ENCODE results near the gene ANTKMT. TPM values are rescaled to one million over a fixed set of nuclear protein-coding genes. Genes with fewer than 3 reads are reported as not detected.

The ANTKMT gene
- total RNA-seq, 1 donor from 2014 or later = 26.0 TPM

- TF ChIP-seq POLR2A (IDR thresholded peaks at IDR 0.05) (no peak), POLR2AphosphoS5 (IDR thresholded peaks at IDR 0.05; ENCODE audit: insufficient read depth in 1 of 2, low read depth in 1 of 2) (no peak), CTCF (IDR thresholded peaks at IDR 0.05) (no peak)
- H3K36me3 ChIP-seq = peaks cover 0 to 26% of the 10 kb centered on the region in 2 donors
- no peak overlapping the region for H3K27ac ChIP-seq
- no peaks in the 10 kb centered on the region for H3K9me3 ChIP-seq
- H3K4me3 ChIP-seq = peak overlapping the region in 1 of 2 donors; percentile 83
- no peaks in the 10 kb centered on the region for H3K27me3 ChIP-seq
- peaks cover 66% of the 10 kb centered on the region for H3K4me1 ChIP-seq
- no peak for DNase-seq (ENCODE audit: extremely low spot score in 2 of 2)
- intact Hi-C loops (cut with DNase I) = no loop called here
These were observed 39.1 kb upstream of the ANTKMT start for GRCh38 chr16:681746-682427.

GRCh38 chr16:682493-683395 lies 38.2 kb upstream of the ANTKMT start:
- no peak for TF ChIP-seq POLR2AphosphoS5 (IDR thresholded peaks at IDR 0.05; ENCODE audit: insufficient read depth in 1 of 2, low read depth in 1 of 2)
- TF ChIP-seq CTCF (IDR thresholded peaks at IDR 0.05) = no peak
- TF ChIP-seq POLR2A (IDR thresholded peaks at IDR 0.05) = no peak
- Histone ChIP-seq H3K4me3 (peak overlapping the region in 1 of 2 donors; percentile 60), H3K27ac (no peak overlapping the region), H3K4me1 (peaks cover 58% of the 10 kb centered on the region), H3K36me3 (peaks cover 0 to 29% of the 10 kb centered on the region in 2 donors), H3K27me3 (no peaks in the 10 kb centered on the region), H3K9me3 (no peaks in the 10 kb centered on the region)
- intact Hi-C loops (cut with DNase I) = no loop called here
- no peak for DNase-seq (ENCODE audit: extremely low spot score in 2 of 2)

- TF ChIP-seq CTCF (IDR thresholded peaks at IDR 0.05) = no peak
- no peak for TF ChIP-seq POLR2A (IDR thresholded peaks at IDR 0.05)
- no peak for TF ChIP-seq POLR2AphosphoS5 (IDR thresholded peaks at IDR 0.05; ENCODE audit: insufficient read depth in 1 of 2, low read depth in 1 of 2)
- DNase-seq (ENCODE audit: extremely low spot score in 2 of 2) = no peak
- Histone ChIP-seq H3K9me3 (no peaks in the 10 kb centered on the region), H3K27me3 (no peaks in the 10 kb centered on the region), H3K36me3 (peaks cover 0 to 29% of the 10 kb centered on the region in 2 donors), H3K4me1 (peaks cover 59% of the 10 kb centered on the region), H3K4me3 (peak overlapping the region; percentile 60 to 92), H3K27ac (peak overlapping the region; percentile 40)
- intact Hi-C loops (cut with DNase I) = no loop called here
These were observed 37.4 kb upstream of the ANTKMT start for GRCh38 chr16:683396-684070.

GRCh38 chr16:684071-684794 lies 36.7 kb upstream of the ANTKMT start, which contains the start of gene JMJD8:
Gene JMJD8 (minus strand): TSS chr16:684334. CDS start chr16:684319, 15 bp downstream.
- intact Hi-C loops (cut with DNase I) = no loop called here

More at GRCh38 chr16:684071-684794, 36.7 kb upstream of the ANTKMT start, which contains the start of gene JMJD8:
- H3K4me3 ChIP-seq = peak within 1 kb of the TSS; percentile 60 to 92
- DNase-seq (ENCODE audit: extremely low spot score in 2 of 2) = no peak
- H3K27ac ChIP-seq = peak within 1 kb of the TSS; percentile 67
- H3K27me3 ChIP-seq = no peaks in the 10 kb centered on the region
- no peaks in the 10 kb centered on the region for H3K9me3 ChIP-seq
- TF ChIP-seq CTCF (IDR thresholded peaks at IDR 0.05) (no peak), POLR2A (IDR thresholded peaks at IDR 0.05) (peak in 1 of 2 donors; percentile 15), POLR2AphosphoS5 (IDR thresholded peaks at IDR 0.05; ENCODE audit: insufficient read depth in 1 of 2, low read depth in 1 of 2) (peak; percentile 76 to 89)
- peaks cover 60% of the 10 kb centered on the region for H3K4me1 ChIP-seq
- H3K36me3 ChIP-seq = peaks cover 0 to 29% of the 10 kb centered on the region in 2 donors

Data from vagina (tissue), 2 donors.